ENCODE results near the gene SEC16A.

SEC16A gene

DNA sequence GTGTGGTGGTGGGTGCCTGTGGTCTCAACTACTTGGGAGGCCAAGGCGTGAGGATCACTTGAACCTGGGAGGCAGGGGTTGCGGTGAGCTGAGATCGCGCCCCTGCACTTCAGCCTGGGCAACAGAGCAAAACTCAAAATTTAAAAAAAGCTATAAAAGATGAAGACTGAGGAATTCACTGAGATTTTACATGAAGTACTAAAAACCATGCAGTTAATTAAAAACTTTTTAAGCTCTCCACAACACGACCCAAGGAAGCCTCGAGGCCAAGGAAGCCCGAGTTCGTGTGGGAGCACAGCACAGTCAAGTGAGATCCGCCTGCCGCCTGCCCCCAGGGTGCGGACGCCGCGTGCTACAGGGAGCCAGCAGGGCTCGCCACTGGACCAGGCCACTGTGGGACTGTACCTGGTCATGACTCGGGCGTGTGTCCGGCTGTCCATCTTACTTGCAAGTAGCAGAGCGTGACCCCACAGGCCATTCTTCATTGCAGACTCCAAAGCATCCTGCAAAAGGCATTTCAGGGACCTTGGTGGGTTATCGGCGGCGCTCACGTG, 22.0 kb downstream of the SEC16A start:
- Mint-ChIP-seq H3K27me3 (ENCODE audit: low read depth) (no peaks in the 10 kb centered on the region), H3K4me1 (ENCODE audit: low read depth) (no peaks in the 10 kb centered on the region), H3K36me3 (ENCODE audit: low read depth) (peaks cover 60% of the 10 kb centered on the region), H3K27ac (no peak overlapping the region), H3K9me3 (no peaks in the 10 kb centered on the region), H3K4me3 (no peak overlapping the region)
- no peak for DNase-seq (ENCODE audit: low spot score)

DNA sequence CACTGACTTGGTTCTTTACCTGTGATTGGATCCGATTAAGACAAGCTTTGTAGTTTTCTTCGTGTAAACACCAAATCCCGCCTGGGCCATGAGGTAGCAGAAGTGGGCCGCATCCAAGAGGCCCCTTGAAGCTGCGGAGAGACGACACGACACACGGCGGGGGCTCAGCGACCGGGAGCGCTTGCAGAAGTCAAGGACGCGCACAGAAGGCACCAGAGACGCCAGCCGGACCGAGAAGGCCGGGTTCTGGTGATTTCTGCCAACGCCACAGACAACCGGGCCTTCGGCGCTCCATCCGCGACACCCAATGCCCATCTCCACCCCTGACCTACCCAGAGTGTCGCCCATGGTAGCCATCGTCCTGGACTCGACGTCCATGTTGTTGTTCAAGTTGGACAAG, 23.4 kb downstream of the SEC16A start:
- Mint-ChIP-seq H3K4me1 (ENCODE audit: low read depth) (no peaks in the 10 kb centered on the region), H3K27me3 (ENCODE audit: low read depth) (no peaks in the 10 kb centered on the region), H3K36me3 (ENCODE audit: low read depth) (peaks cover 58% of the 10 kb centered on the region), H3K9me3 (no peaks in the 10 kb centered on the region), H3K4me3 (no peak overlapping the region), H3K27ac (no peak overlapping the region)
- no peak for DNase-seq (ENCODE audit: low spot score)

DNA sequence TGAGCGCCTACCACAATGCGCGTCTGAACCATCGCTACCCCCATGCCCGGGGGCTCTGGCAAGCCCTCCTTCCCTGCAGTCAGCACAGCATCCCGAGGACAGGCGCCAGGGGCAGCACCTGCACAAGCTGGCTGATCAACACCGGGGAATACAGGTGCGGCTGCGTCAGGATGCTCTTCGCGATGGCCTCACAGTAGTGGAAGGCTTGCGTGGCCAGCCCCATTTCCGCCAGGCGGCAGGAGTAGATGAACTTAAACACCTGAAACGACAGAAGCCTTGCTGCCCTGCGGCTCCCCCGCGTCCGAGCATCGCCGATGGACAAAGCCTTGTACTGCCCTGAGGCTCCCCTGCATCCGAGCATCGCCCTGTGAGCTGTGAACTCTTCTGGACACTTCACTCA, 25.5 kb downstream of the SEC16A start:
- no peak for DNase-seq (ENCODE audit: low spot score)
- H3K9me3 Mint-ChIP-seq: no peaks in the 10 kb centered on the region
- H3K27ac Mint-ChIP-seq: no peak overlapping the region
- H3K36me3 Mint-ChIP-seq (ENCODE audit: low read depth): peaks cover 55% of the 10 kb centered on the region
- no peaks in the 10 kb centered on the region for H3K27me3 Mint-ChIP-seq (ENCODE audit: low read depth)
- no peak overlapping the region for H3K4me3 Mint-ChIP-seq
- H3K4me1 Mint-ChIP-seq (ENCODE audit: low read depth): no peaks in the 10 kb centered on the region

DNA sequence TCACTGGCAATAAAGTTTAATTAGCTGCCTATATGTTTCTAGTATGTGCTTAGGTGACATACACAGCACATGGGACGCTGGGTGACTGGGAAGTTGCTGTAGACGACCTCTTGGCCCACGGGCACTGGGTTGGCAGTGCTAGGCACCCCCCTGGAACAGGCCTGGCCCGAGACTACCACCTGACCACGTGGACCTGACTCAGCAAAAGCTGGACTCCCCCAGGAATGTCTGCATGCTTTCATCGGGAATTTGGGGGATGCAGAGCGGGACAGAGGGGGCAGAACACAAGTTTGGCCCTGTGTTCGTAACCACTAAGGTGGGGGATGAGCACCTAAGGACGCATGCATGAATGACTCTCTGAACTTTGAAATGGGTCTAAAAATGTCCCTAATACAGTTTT, 26.6 kb downstream of the SEC16A start:
- Mint-ChIP-seq H3K4me3 (no peak overlapping the region), H3K27me3 (ENCODE audit: low read depth) (no peaks in the 10 kb centered on the region)
- no peak for DNase-seq (ENCODE audit: low spot score)

DNA sequence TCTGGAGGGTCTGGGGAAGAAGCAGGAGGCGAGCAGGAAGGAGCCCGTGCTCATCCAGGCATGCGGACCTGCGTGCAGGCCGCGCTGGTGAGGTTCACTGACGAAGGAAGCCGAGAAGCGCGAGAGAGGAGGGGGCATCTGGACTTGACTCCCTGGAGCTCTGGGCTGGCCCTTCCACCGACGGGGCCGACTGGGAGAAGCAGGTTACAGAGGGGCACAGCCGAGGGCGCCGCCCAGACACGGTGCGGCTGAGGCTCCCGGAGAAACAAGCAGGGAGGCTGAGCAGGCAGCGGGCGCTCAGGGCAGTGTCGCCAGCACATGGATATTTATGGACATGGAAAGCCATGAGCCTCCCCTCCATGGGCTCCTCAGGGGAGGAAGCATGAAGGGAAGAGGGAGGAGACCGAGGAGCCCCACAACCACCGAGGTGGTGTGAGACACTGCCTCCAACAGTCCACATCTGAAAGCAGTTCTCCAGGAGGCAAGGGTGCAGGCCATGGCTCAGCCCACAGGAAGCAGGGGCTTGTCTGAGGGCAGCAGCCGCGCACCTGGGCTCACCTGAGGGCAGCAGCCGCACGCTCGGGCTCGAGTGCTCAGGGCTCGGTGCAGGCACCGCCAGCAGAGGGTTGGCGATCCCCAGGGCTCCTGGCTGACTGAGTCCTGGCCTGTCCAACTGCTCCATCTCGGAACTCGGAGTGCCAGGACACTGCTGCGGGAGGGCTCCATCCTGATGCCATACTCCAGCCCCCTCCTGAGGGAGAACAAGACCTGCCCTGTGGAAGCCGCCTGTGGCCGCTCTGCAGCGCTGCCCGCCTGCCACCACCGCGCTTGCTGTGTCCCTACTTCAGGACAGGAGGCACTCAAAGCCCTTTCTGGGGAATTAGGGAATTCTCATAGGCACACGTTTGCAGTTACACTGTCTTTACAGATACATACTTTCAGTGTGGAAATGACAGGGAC, 27.5 kb downstream of the SEC16A start:
- Mint-ChIP-seq H3K4me3 (no peak overlapping the region), H3K9me3 (no peaks in the 10 kb centered on the region), H3K27me3 (ENCODE audit: low read depth) (no peaks in the 10 kb centered on the region), H3K4me1 (ENCODE audit: low read depth) (no peaks in the 10 kb centered on the region), H3K36me3 (ENCODE audit: low read depth) (peaks cover 56% of the 10 kb centered on the region), H3K27ac (no peak overlapping the region)
- no peak for DNase-seq (ENCODE audit: low spot score)

More for the DNA sequence above, 26.6 kb downstream of the SEC16A start:
- H3K9me3 Mint-ChIP-seq: no peaks in the 10 kb centered on the region
- no peaks in the 10 kb centered on the region for H3K4me1 Mint-ChIP-seq (ENCODE audit: low read depth)
- peaks cover 56% of the 10 kb centered on the region for H3K36me3 Mint-ChIP-seq (ENCODE audit: low read depth)
- H3K27ac Mint-ChIP-seq: no peak overlapping the region

DNA sequence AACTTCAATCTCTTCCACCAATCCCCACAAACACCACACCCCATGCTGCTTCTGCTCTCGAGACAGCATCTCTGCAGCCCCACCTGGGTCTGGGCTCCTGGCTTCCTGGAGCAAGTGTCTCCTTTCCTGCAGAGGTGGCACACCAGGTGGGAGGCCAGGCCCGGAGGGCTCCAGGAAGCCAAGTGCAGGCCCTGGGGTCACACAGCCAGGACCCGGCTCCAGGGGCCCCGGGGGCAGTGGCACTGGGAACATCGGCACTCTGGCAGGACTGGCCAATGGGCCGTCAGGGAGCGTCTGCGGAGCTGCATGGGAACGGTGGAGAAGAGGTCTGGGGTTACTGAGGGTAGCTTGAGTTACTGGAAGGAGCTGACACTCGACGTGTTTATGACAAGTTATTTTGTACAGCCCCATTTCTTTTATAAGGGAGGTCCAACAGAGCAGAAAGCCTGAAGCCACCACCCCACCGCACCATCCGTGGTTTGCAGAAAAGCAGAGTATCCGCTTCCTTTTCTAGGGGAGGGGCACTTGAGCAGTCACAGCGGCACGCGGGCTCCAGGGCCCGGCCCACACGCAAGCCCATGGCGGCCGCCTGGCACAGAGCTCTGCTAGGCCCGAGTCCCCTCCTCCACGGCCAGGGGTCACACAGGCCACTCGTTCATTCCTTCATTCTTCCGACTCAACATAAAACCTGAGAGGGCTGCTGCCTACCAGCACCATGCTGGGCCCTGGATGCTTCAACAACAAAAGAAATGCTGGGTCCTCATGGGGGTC, 28.6 kb downstream of the SEC16A start:
- H3K4me1 Mint-ChIP-seq (ENCODE audit: low read depth): no peaks in the 10 kb centered on the region
- no peak overlapping the region for H3K27ac Mint-ChIP-seq

DNA sequence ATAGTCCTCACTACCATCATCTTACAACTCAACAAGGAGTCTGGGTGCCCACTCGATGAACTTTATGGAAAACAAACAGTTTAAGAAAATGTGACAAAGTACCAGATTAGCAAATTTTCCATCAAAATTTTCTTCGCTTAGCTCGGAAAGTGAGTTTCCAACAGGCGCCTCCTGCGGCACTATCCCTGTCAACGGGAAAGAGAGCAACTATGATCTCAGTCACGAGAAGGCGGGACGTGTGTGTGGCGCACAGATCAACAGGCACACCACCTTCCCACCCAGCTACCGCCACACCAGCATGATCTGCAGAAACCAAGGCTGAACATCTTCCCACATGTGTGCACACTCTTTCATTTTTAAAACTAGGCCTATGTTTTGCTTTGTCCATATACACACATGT, 29.5 kb downstream of the SEC16A start:
- no peaks in the 10 kb centered on the region for H3K27me3 Mint-ChIP-seq (ENCODE audit: low read depth)
- no peaks in the 10 kb centered on the region for H3K9me3 Mint-ChIP-seq
- H3K4me3 Mint-ChIP-seq: no peak overlapping the region
- no peak for DNase-seq (ENCODE audit: low spot score)
- H3K27ac Mint-ChIP-seq: no peak overlapping the region
- peaks cover 47% of the 10 kb centered on the region for H3K36me3 Mint-ChIP-seq (ENCODE audit: low read depth)
- no peaks in the 10 kb centered on the region for H3K4me1 Mint-ChIP-seq (ENCODE audit: low read depth)

More for the DNA sequence above, 28.6 kb downstream of the SEC16A start:
- Mint-ChIP-seq H3K4me3 (no peak overlapping the region), H3K9me3 (no peaks in the 10 kb centered on the region), H3K36me3 (ENCODE audit: low read depth) (peaks cover 53% of the 10 kb centered on the region), H3K27me3 (ENCODE audit: low read depth) (no peaks in the 10 kb centered on the region)
- DNase-seq (ENCODE audit: low spot score): no peak

DNA sequence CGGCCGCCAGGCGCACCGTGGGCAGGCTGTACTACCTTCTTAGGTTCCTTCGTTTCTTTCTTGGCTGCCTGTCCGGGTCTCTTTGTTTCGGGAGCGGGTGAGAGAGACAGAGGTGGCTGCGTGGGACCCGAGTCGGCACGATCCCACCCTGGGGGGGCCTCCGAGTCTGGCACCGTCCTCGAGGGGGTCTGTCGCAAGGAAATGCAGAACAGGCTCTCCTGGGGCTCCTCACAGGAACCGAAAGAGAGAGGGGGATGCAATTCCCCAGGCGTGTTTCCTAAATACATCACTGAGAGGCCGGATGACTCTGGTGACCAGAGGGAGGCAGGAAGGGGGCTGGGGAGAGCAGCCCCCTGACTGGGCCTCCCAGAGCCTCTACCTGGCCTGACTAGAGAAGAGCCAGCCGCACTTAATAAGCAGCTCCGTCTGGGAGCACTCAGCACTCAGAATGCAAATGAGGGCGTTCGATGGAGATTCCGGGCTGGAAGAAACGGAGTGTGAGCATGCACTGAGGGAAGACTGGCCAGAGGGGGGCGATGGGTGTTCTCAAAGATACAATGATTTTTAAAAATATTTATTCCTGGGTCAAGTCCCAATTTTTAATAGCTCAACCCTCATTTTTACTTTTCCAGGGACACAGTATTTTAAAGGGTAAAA, 31.5 kb downstream of the SEC16A start:
- no peak for DNase-seq (ENCODE audit: low spot score)
- Mint-ChIP-seq H3K4me3 (no peak overlapping the region), H3K27ac (no peak overlapping the region), H3K4me1 (ENCODE audit: low read depth) (no peaks in the 10 kb centered on the region), H3K36me3 (ENCODE audit: low read depth) (peaks cover 58% of the 10 kb centered on the region), H3K27me3 (ENCODE audit: low read depth) (no peaks in the 10 kb centered on the region), H3K9me3 (no peaks in the 10 kb centered on the region)

DNA sequence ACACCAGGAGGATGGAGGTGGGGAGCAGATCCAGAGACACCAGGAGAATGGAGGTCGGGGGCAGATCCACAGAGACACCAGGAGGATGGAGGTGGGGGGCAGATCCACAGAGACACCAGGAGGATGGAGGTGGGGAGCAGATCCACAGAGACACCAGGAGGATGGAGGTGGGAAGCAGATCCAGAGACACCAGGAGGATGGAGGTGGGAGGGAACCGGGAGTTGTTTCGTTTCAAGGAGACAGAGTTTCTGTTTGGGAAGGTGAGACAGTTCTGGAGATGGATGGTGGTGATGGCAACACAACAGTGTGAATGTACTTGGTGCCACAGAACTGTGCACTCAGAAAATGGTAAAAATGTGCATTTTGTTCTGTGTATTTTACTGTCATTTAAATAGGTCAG, 34.2 kb downstream of the SEC16A start:
- no peaks in the 10 kb centered on the region for H3K4me1 Mint-ChIP-seq (ENCODE audit: low read depth)
- peaks cover 51% of the 10 kb centered on the region for H3K36me3 Mint-ChIP-seq (ENCODE audit: low read depth)
- no peak overlapping the region for H3K27ac Mint-ChIP-seq
- no peaks in the 10 kb centered on the region for H3K9me3 Mint-ChIP-seq
- DNase-seq (ENCODE audit: low spot score): no peak
- H3K4me3 Mint-ChIP-seq: no peak overlapping the region
- H3K27me3 Mint-ChIP-seq (ENCODE audit: low read depth): no peaks in the 10 kb centered on the region

DNA sequence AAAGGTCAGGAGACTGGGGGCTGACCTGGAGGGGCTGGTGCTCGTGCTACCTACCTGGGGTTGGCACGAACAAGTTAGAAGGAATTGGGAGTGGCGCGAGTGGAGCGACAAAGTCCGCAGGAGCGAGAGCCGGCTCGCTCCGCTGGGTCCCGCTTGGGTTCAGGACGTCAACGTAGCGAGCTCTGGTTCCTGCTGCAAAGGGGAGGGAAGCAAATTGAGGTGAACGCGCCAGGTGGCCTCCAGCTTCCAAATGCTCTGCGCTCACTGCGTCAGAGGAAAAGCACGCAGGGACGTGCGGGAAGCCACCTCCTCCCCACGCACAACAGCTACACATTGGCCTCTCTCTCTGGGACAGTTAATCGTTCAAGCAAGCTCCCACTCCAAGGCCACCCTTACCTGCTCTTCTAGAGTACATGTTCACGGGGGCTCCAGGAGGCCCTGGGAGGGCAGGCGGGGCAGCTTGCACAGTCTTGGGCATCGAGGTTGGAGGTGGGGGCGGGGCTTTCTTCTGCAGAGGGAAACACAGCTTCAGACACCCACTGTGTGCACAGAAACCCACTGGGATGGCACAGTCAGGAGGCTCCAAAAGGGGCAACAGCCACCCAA, 35.6 kb downstream of the SEC16A start:
- Mint-ChIP-seq H3K27ac (no peak overlapping the region), H3K36me3 (ENCODE audit: low read depth) (peaks cover 54% of the 10 kb centered on the region), H3K4me3 (no peak overlapping the region), H3K9me3 (no peaks in the 10 kb centered on the region), H3K4me1 (ENCODE audit: low read depth) (no peaks in the 10 kb centered on the region), H3K27me3 (ENCODE audit: low read depth) (no peaks in the 10 kb centered on the region)
- no peak for DNase-seq (ENCODE audit: low spot score)

DNA sequence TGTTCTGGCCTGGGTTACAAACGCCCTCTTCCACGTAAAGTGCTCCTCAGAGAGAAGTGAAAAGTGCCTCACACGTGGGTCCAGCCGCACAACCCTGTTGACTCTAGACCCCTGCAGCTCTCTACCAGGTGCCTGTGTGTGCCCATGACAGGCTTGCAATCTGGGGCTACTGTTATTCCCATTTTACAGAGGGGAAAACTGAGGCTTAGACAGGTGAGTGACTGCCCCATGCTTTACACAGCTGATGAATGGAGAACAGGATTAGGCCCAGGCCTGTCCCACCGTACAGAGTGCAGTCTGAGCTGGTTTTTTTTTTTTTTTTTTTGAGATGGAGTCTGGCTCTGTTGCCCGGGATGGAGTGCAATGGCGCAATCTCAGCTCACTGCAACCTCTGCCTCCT, 37.0 kb downstream of the SEC16A start:
- H3K36me3 Mint-ChIP-seq (ENCODE audit: low read depth): peaks cover 50% of the 10 kb centered on the region
- H3K4me1 Mint-ChIP-seq (ENCODE audit: low read depth): no peaks in the 10 kb centered on the region
- no peak for DNase-seq (ENCODE audit: low spot score)
- H3K27ac Mint-ChIP-seq: no peak overlapping the region
- H3K9me3 Mint-ChIP-seq: no peaks in the 10 kb centered on the region
- H3K4me3 Mint-ChIP-seq: no peak overlapping the region
- H3K27me3 Mint-ChIP-seq (ENCODE audit: low read depth): no peaks in the 10 kb centered on the region

DNA sequence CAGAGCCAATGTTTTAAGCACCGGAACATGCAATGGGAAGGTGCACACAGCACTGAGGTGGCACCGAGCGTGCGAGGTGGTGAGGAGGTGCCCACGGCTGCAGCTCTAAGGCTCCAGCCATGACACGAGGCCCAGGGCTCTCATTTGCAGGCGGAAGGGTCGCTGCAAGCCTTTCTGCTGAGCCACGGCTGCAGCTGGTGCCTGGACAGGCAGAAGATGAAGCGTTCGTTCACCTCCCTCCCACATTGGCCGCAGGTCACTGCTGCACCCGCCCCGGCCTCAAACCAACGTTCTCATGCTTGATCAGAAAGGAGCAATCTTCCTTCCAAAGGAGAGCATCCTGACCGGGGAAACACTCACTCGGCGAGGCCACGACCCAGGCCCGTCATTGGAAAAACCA, 38.7 kb downstream of the SEC16A start:
- H3K9me3 Mint-ChIP-seq: no peaks in the 10 kb centered on the region
- H3K27ac Mint-ChIP-seq: peak overlapping the region; percentile 8
- no peak for DNase-seq (ENCODE audit: low spot score)
- H3K4me1 Mint-ChIP-seq (ENCODE audit: low read depth): no peaks in the 10 kb centered on the region
- H3K36me3 Mint-ChIP-seq (ENCODE audit: low read depth): peaks cover 51% of the 10 kb centered on the region
- no peak overlapping the region for H3K4me3 Mint-ChIP-seq
- no peaks in the 10 kb centered on the region for H3K27me3 Mint-ChIP-seq (ENCODE audit: low read depth)

DNA sequence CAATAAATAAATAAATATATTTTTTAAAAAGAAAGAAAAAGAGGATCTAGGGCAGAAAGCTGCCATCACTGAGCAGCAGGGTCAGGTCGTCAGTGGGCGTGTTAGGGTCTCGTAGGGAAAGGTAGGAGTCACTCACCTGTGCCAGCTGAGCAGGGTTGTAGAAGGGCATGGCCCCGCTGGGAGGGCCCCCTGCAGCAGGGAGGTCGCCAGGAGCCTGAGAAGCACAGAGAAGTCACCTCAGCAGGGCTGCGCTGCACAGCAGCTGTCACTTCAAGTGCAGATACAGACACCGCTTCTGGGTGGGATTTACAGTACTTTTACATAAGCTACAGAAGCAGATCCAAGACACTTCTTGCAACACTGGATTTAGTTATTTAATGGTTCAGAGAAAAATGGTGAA, 39.2 kb downstream of the SEC16A start:
- no peaks in the 10 kb centered on the region for H3K4me1 Mint-ChIP-seq (ENCODE audit: low read depth)
- no peak overlapping the region for H3K4me3 Mint-ChIP-seq
- DNase-seq (ENCODE audit: low spot score): no peak
- H3K9me3 Mint-ChIP-seq: no peaks in the 10 kb centered on the region
- peak overlapping the region; percentile 8 for H3K27ac Mint-ChIP-seq
- no peaks in the 10 kb centered on the region for H3K27me3 Mint-ChIP-seq (ENCODE audit: low read depth)
- peaks cover 51% of the 10 kb centered on the region for H3K36me3 Mint-ChIP-seq (ENCODE audit: low read depth)
